PFSK-1 (cell line): Measurements from ENCODE around the gene IP6K1.

Experiments used
- POLR2AphosphoS5 ChIP-seq: IDR thresholded peaks from 2 replicates; pipeline ENCODE4 v1.6.1; 2012; ENCODE audit warnings: low read depth, mild to moderate bottlenecking, control low read depth, low read length, moderate library complexity
- SIN3A ChIP-seq: IDR thresholded peaks from 2 replicates; pipeline ENCODE4 v1.6.1; 2012; ENCODE audit warnings: mild to moderate bottlenecking, low read length, moderate library complexity, borderline replicate concordance; ENCODE audit not compliant: insufficient read depth
- TAF1 ChIP-seq: IDR thresholded peaks from 2 replicates; pipeline ENCODE4 v1.6.1; 2012; ENCODE audit warnings: low read length, control low read depth, borderline replicate concordance; ENCODE audit not compliant: insufficient read depth

IP6K1 gene

DNA sequence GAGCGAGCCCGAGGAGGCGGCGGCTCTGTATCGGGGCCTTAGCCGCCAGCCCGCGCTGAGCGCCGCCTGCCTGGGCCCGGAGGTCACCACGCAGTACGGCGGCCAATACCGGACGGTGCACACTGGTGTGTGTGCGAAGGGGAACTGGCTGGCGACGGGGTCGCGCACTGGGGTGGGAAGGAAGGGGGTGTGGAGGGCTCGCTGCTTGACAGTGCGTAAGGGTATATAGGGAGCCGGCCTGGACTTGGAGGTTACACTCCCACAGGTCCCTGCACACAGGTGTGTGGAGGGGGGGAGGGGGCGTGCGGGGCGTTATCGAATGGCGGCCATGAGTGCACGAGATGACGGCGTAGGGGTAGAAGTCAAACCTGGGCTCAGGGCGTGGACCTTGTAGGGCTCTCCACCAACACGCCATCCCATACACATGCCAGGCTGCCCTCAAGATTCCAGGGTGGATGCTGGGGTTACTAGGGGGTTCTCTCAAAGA is 111.8 kb downstream of the IP6K1 start:
- no peak for TF ChIP-seq SIN3A
- TF ChIP-seq TAF1 = no peak
- TF ChIP-seq POLR2AphosphoS5 = no peak
